IPS-18c (cell line): ENCODE data around the gene AARS1.
A peak's percentile ranks its signal among the peaks of the same experiment; 100 is the strongest.
"Not testable (repeated sequence)": the region's sequence is repeated elsewhere in the genome, so short reads cannot be mapped to it uniquely, and the experiment has no call there.

Experiments
- H3K4me3 ChIP-seq: 2 replicates; pipeline ENCODE4 v1.7.0; 2013; ENCODE audit warnings: low read depth, mild to moderate bottlenecking, low read length, moderate library complexity; ENCODE audit not compliant: insufficient read depth
- H3K9me3 ChIP-seq: one replicate; pipeline ENCODE4 v1.6.1; 2013; ENCODE audit warnings: mild to moderate bottlenecking, low read length, moderate library complexity; ENCODE audit not compliant: control insufficient read depth, insufficient read depth

Gene AARS1

DNA sequence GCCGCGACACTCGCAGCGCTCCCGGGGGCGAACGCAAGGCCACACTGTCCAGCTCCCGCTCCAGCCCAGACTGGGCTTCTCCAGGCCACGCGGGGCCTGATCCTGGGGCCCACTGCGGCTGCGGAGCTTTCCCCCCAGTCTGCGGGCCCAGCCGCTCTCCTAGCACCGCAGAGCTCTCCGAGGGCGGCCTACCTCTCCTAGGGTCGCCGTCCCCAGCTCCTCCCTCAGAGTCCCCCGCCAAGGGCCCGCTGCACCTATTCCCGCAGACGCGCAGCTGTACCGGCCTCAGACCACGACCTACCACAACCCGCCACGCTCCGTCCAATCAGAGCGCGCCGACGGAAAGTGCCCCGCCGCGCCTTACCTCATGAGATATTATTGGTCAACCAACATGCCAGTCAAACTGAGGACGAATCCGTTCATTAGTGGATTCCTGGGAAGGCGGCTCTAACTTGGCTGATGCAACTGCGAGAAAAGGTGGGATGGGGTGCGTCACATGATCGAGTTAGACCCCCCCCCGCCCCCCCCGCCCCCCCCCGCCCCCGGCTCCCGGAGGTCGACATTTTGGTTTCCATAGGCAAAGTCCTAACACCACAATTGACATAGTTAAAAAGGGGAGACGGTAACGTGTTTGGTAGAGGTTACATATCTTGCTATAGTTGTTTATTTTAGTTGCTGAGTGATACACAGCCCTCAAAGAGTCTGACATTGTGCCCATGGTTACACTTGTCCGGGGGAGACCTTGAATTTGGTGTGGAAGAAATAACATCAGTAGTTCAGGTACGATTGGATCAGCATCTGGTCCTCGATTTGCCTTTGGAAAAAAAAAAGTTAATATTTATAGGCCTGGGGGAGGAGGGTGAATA, at the start of gene AARS1:
Gene AARS1, minus strand, starts transcription at position 278 of the 866 bp plus-strand sequence. CDS start 6,743 bp downstream, outside the sequence.
- Histone ChIP-seq H3K4me3 (peak within 1 kb of the TSS; percentile 98), H3K9me3 (no peaks in the 10 kb centered on the region)

DNA sequence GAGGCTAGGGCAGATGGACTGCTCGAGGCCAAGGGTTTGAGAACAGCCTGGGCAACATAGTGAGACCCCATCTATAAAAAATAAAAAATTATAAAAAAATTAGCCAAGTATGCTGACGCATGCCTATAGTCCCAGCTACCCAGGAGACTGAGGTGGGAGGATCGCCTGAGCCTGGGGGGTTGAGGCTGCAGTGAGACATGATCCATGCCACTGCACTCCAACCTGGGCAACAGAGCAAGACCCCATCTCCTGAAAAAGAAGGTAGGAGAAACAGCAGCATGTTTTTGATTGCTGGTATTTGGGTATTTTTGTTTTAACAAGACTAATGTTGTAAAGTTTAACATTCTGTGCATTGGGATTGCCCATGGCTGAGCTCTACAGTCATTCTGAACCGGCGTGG, 48.5 kb upstream of the AARS1 start:
- Histone ChIP-seq H3K9me3 (no peaks in the 10 kb centered on the region), H3K4me3 (no peak overlapping the region)

DNA sequence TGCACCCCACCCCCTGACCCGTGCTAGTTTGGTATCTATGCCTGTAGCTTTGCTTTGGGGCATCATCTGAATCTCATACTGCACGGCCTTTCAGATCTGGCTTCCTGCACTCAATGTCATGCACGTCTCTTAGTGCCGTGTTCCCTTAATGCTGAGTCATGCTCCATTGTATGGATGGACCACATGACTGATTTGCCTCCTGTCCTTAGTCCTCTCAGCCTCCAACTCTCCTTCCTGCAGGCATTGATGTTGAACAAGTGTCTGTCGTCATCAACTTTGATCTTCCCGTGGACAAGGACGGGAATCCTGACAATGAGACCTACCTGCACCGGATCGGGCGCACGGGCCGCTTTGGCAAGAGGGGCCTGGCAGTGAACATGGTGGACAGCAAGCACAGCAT, 43.4 kb upstream of the AARS1 start:
- H3K9me3 ChIP-seq, result not testable (repeated sequence)

DNA sequence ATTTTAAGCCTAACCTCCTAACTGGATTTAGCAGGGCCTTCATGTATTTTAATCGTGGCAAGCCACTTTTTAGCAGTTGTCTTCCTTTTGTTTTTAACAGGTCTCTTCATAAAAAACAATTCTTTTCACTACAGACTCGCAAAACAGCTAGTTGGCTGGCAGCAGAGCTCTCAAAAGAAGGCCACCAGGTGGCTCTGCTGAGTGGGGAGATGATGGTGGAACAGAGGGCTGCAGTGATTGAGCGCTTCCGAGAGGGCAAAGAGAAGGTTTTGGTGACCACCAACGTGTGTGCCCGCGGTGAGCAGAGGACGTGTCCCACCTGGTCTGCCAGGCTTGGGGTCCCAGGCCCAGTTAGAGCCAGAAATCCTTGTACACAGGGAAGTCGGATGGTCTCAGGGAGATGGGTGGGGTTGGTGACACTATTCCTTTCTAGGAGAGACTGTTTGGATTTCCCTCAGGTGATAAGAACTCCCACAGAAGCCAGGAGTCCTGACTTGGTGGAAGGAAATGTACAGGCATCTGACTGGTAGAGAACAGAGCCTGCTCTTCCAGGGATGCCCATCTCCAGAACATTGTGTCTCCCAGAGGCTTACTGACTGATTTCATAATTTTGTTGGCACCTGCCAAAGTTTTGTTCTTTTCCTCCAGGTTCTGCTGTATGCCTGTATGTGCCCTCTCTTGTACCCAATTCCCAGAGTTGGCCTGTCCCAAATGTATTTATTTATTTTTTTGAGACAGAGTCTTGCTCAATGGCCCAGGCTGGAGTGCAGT, 42.5 kb upstream of the AARS1 start:
- Histone ChIP-seq H3K4me3 (no peak overlapping the region), H3K9me3 (peaks cover 2% of the 10 kb centered on the region)

More for the DNA sequence above, 43.4 kb upstream of the AARS1 start:
- not testable (repeated sequence) for H3K4me3 ChIP-seq

DNA sequence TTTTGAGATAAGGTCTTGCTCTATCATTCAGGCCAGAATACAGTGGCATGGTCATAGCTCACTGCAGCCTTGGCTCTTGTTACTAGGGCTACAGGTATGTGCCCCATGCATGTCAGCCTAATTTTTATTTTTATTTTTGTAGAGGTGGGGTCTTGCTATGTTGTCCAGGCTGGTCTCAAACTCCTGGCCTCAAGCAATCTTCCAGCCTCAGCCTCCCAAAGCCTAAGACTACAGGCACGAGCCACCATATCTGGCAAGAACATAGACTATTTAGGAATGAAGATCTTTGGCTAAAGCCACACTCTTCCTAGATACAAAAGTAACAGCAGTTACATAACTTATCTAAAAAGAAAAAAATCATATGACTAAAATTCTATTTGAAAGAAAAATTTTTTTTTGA, 41.8 kb upstream of the AARS1 start:
- Histone ChIP-seq H3K4me3 (no peak overlapping the region), H3K9me3 (peaks cover 2% of the 10 kb centered on the region)

DNA sequence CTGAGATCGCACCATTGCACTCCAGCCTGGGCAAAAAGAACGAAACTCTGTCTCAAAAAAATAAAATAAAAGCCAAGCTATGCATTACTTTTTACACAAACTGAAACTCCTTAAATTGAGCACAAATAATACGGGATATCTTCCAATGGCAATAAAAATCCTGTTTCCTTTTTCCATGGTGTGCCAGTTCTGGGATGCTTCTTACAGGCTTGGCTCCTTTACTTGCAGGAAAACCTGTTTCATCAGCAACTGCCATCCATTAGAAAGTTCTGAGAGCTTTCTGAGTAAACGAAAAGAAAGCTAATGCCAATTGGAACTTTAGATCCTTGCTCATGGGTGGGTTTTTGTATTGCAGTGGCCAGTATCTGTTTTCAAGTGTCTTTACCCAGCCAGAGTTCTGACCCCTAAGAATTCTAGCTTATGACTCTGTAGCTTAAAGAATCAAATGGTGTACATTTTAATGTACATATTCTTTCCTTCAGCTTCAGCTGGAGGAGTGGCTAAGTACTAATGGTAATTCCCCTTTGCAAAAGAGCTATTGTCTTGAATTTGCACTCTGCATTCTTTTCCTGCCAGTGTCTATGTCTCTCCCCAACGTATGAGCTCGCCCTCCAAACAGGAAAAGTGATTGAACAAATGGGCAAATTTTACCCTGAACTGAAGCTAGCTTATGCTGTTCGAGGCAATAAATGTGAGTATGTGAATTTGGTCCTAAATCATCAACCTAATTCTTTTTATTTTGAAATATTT, 35.9 kb upstream of the AARS1 start:
- no peak overlapping the region for H3K4me3 ChIP-seq
- H3K9me3 ChIP-seq, result peaks cover 2% of the 10 kb centered on the region

DNA sequence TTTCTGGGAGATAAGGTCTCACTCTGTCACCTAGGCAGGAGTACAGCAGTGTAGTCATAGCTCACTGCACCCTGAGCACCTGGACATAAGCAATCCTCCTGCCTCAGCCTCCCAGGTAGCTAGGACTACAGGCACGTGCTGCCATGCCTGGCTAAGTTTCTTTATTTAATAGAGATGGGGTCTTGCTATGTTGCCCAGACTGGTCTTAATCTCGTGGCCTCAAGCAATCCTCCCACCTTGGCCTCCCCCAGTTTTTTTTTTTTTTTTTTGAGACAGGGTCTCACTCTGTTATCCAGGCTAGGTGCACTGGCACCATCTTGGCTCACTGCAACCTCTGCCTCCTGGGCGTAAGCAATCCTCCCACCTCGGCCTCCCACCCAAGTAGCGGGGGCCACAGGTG, 30.8 kb upstream of the AARS1 start:
- Histone ChIP-seq H3K4me3 (no peak overlapping the region), H3K9me3 (no peaks in the 10 kb centered on the region)

DNA sequence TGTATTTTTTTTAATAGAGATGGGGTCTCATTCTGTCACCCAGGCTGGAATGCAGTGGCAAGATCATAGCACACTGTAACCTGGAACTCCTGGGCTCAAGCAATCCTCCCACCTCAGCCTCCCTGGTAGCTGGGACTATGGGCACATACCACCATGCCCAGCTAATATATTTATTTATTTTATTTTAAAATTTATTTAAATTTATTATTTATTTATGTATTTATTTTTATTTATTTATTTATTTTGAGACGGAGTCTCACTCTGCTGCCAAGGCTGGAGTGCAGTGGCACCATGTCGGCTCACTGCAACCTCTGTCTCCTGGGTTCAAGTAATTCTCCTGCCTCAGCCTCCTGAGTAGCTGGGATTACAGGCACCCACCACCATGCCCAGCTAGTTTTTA, 18.4 kb upstream of the AARS1 start:
- not testable (repeated sequence) for H3K9me3 ChIP-seq, H3K4me3 ChIP-seq

DNA sequence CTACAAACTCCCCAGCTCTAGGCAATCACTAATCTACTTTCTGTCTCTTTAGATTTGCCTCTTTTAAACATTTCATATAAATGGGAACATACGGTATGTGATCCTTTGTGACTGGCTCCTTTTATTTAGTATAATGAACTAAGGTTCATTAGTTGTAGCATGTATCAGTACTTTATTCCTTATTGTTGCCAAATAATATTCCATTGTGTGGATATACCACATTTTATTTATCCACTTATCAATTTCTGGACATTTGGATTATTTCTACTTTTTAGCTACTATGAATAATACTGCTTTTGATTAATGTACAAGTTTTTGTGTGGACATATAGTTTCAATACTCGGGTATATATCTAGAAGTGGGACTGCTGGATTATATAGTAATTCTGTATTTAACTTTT, 17.6 kb upstream of the AARS1 start:
- Histone ChIP-seq H3K4me3 (no peak overlapping the region), H3K9me3 (no peaks in the 10 kb centered on the region)

DNA sequence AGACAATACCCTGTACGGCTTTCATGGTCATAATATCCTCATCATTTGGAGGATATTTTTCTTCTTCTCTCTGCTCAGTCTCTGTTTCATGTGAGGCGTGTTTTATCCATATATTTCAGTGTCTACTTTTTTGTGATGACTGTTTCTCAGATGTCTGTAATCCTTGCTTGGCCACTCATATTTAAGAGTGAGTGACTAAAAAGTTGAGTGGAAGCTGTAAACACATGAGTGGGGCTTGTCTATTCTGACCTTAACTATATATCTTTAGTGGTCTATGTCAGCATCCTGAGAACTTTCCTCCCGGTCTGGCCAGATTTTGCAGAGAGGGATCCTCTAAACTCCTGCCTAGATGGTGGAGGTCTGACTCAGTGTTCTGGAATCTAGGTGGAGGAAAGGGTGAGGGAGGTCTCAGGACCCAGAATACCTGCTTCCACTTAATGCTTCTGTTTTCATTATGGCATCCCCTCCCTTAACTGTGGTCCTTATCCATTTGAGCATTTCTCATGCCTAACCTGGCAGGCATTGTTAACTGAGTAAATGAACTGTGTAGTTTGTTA, 15.7 kb upstream of the AARS1 start:
- Histone ChIP-seq H3K4me3 (no peak overlapping the region), H3K9me3 (no peaks in the 10 kb centered on the region)

DNA sequence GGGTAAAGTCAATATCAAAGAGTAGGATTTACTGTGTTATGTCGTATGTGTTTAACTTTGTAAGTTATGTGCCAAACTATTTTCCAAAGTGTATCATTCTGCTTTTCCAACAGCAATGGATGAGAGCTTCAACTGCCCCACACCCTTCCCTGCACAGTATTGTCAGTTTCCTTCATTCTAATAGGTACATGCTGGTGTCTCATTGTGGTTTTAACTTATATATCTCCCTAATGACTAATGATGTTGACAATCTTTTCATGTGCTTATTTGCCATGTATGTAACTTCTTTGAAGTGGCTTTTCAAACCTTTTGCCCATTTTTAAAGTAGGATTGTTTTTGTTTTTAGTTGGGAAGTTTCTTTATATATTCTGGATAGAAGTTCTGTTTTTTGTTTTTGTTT, 13.4 kb upstream of the AARS1 start:
- H3K4me3 ChIP-seq, result no peak overlapping the region
- no peaks in the 10 kb centered on the region for H3K9me3 ChIP-seq

DNA sequence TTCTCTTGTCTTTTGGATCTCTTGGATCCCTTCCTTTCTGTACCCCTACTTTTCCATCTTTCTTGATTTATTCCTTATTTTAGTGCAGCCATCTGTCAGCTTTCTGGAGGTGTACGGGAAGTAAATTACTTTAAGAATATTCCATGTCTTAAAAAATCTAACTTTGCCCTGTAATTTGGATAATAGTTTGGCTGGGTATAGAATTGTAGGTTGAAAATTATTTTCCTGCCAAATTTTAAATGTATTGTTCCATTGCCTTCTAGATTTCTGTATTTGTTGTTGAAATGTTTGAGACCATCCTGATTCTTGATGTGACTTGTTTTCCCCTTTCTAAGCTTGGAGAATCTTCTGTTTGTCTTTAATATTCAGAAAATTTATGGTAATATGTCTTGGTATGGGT, 11.8 kb upstream of the AARS1 start:
- Histone ChIP-seq H3K9me3 (no peaks in the 10 kb centered on the region), H3K4me3 (no peak overlapping the region)

DNA sequence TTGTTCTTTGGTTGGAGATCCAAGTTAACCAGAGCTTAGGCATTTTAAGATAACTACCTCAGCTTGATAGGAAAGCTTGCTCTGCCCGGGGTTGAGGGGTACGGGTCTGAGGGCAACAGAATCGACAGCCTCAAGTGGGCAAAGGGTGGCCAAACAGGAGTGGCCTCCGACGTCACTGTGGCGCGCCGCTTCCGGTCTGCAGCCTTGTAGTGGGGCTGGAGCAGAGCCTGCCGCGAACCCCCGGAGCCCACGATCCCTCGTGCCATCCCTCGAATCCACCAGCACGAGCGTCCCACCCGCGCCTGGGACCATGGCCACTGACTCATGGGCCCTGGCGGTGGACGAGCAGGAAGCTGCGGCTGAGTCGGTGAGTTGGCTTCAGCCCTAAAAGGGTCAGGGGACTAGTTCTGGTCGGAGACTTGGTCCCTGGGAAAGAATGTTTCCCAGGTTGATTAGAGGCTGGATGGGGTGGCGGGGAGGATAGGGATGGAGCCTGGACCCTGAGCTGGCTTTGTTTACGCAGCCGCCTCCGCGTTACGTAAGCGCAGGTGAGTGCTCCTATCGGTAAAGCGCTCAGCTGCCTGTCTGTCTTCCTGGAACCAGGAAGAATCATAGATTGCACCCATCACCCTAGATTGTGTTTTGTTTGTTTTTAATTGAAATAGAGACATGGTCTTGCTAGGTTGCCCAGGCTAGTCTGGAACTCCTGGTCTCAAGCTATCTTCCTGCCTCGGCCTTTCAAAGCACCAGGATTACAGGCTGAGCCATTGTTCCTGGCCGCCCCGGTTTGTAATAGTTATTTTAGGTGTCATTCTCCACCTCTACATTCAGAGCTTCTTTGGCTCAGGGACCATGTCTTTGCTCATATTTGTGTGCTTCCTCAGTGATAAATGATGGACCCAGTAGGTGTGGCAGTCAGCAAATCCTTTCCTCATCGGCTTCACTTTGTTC, 10.0 kb upstream of the AARS1 start, which contains the start of gene DDX19B:
Gene DDX19B, plus strand, starts transcription at position 199 of the 951 bp plus-strand sequence. Its CDS starts 112 bp downstream, at position 311.
- H3K4me3 ChIP-seq, result peak within 1 kb of the TSS; percentile 100
- no peaks in the 10 kb centered on the region for H3K9me3 ChIP-seq

DNA sequence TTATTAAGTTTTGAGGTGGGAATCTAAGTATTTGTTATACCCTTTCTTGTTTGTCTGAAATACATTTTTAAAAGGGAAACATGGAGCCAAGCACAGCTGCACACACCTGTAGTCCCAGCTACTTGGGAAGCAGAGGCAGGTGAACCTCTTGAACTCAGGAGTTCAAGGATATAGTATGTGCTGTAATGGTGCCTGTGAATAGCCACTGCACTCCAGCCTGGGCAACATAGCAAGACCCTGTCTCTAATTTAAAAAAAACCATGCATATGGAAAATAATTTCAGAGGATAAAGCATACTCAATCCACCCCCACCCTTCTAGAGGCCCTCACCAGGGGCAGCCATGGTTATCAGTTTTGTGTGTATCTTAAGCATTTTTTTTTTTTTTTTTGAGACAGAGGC, 6.3 kb upstream of the AARS1 start:
- no peaks in the 10 kb centered on the region for H3K9me3 ChIP-seq

DNA sequence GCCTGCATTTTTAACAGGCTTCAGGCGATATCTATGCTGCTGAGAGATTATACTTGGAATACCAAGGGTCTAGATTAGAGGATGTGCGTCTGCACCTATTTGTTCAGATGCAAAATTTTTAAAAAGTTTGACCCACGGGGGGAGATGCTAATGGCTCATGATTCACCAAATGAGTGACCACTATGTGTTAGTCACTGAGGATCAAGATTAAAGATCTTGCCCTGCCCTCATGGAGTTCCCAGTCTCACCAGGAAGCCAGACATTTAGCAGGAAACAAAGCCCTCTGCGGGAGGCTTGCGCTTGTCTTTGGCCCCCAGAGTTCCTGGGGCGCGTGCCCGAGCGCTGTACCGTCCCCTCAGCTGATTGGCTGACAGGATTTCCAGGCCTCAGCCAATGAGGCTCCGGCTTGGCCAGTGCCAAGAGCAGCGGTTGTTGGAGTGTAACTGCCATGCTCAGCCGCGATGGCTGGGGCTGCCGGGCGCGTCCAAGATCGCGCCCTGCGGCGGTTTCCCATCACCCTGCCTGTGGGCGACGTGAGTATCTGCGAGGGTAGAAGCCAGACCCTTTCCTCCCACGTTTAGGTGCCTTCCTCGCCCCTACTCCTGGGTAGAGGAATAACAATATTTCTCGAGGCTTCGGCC, 5.2 kb upstream of the AARS1 start:
- H3K4me3 ChIP-seq, result no peak overlapping the region
- no peaks in the 10 kb centered on the region for H3K9me3 ChIP-seq

More for the DNA sequence above, 6.3 kb upstream of the AARS1 start:
- H3K4me3 ChIP-seq, result no peak overlapping the region

DNA sequence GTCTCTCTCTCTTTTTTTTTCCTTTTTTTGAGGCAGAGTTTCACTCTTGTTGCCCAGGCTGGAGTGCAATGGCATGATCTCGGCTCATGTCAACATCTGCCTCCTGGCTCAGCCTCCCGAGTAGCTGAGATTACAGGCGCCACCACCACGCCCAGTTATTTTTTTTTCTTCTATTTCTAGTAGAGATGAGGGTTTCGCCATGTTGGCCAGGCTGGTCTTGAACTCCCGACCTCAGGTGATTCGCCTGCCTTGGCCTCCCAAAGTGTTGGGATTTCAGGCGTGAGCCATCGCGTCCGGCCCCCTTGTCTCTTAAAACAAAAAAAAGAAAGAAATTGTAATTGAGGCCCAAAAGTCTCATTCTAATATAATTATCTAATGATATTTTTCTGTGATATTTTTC, 2.8 kb upstream of the AARS1 start:
- H3K9me3 ChIP-seq, H3K4me3 ChIP-seq: not testable (repeated sequence)
